Measurements from ENCODE around the gene CIB2.

- no peak for TF ChIP-seq CTCF (IDR thresholded peaks at IDR 0.05; ENCODE audit: low read depth, low read length)
- no peak for TF ChIP-seq EZH2phosphoT487 (IDR thresholded peaks at IDR 0.05; ENCODE audit: low read depth)
Observed at GRCh38 chr15:78067328-78068228, 63.7 kb downstream of the CIB2 start.
